SK-N-SH treated with all-trans-retinoic acid at 6 μM for 48 hours (cell line): Measurements from ENCODE around the gene ZNF573.

Experiments
- ATAC-seq: fragments of 200-7000 bp; cut with Tn5 transposase; 3 replicates; pipeline ENCODE4 v1.9.1; 2020; ENCODE audit warnings: mild to moderate bottlenecking, moderate library complexity
- ARNTL ChIP-seq: fragments of 450-650 bp; formaldehyde crosslinking; IDR thresholded peaks from 2 replicates; pipeline ENCODE4 v1.5.0; 2020; ENCODE audit warnings: low read depth, mild to moderate bottlenecking, moderate library complexity, borderline replicate concordance
- BACH2 ChIP-seq: fragments of 250-450 bp; sonication (Bioruptor Pico); IDR thresholded peaks from 2 replicates; pipeline ENCODE4 v1.9.0; 2021; ENCODE audit warnings: mild to moderate bottlenecking, borderline replicate concordance
- CSDC2 ChIP-seq: fragments of 250-450 bp; sonication (Bioruptor Pico); IDR thresholded peaks from 2 replicates; pipeline ENCODE4 v1.5.0; 2020; ENCODE audit warnings: mild to moderate bottlenecking, moderate library complexity
- ESRRG ChIP-seq: fragments of 250-450 bp; sonication (Bioruptor Pico); IDR thresholded peaks from 2 replicates; pipeline ENCODE4 v1.6.1; 2021; ENCODE audit warnings: mild to moderate bottlenecking
- GLIS3 ChIP-seq: fragments of 250-450 bp; sonication (Bioruptor Pico); IDR thresholded peaks from 2 replicates; pipeline ENCODE4 v1.5.0; 2020; ENCODE audit warnings: mild to moderate bottlenecking, moderate library complexity
- ISL1 ChIP-seq: fragments of 250-450 bp; sonication (Bioruptor Pico); IDR thresholded peaks from 2 replicates; pipeline ENCODE4 v2.1.2; 2022; ENCODE audit warnings: mild to moderate bottlenecking, moderate library complexity
- OSR1 ChIP-seq: fragments of 250-450 bp; sonication (Bioruptor Pico); IDR thresholded peaks from 2 replicates; pipeline ENCODE4 v1.8.0; 2022; ENCODE audit warnings: moderate library complexity, mild to moderate bottlenecking, inconsistent platforms
- PPARA ChIP-seq: fragments of 250-450 bp; sonication (Bioruptor Pico); IDR thresholded peaks from 2 replicates; pipeline ENCODE4 v1.5.0; 2020; ENCODE audit warnings: mild to moderate bottlenecking, borderline replicate concordance
- RARB ChIP-seq: fragments of 250-450 bp; sonication (Bioruptor Pico); IDR thresholded peaks from 2 replicates; pipeline ENCODE4 v1.8.0; 2021; ENCODE audit warnings: mild to moderate bottlenecking, moderate library complexity
- SNAI2 ChIP-seq: fragments of 250-450 bp; sonication (Bioruptor Pico); IDR thresholded peaks from 2 replicates; pipeline ENCODE4 v1.5.0; 2020; ENCODE audit warnings: mild to moderate bottlenecking, moderate library complexity
- TCF4 ChIP-seq: fragments of 250-450 bp; sonication (Bioruptor Pico); IDR thresholded peaks from 2 replicates; pipeline ENCODE4 v1.8.0; 2021; ENCODE audit warnings: mild to moderate bottlenecking, moderate library complexity, borderline replicate concordance
- TOX ChIP-seq: fragments of 250-450 bp; sonication (Bioruptor Pico); IDR thresholded peaks from 2 replicates; pipeline ENCODE4 v1.8.0; 2021; ENCODE audit warnings: mild to moderate bottlenecking, moderate library complexity, borderline replicate concordance
- ZC3H10 ChIP-seq: fragments of 250-450 bp; sonication (Bioruptor Pico); IDR thresholded peaks from 2 replicates; pipeline ENCODE4 v1.5.1; 2021; ENCODE audit warnings: mild to moderate bottlenecking, moderate library complexity
- ZFP3 ChIP-seq: fragments of 250-450 bp; sonication (Bioruptor Pico); IDR thresholded peaks from 2 replicates; pipeline ENCODE4 v1.5.0; 2020; ENCODE audit warnings: mild to moderate bottlenecking, moderate library complexity
- ZFP30 ChIP-seq: fragments of 450-650 bp; formaldehyde crosslinking; IDR thresholded peaks from 2 replicates; pipeline ENCODE4 v1.5.0; 2022; ENCODE audit warnings: mild to moderate bottlenecking, moderate library complexity
- ZNF70 ChIP-seq: fragments of 450-650 bp; formaldehyde crosslinking; IDR thresholded peaks from 2 replicates; pipeline ENCODE4 v1.5.0; 2020; ENCODE audit warnings: mild to moderate bottlenecking, moderate library complexity
- ZNF8 ChIP-seq: fragments of 450-650 bp; formaldehyde crosslinking; IDR thresholded peaks from 2 replicates; pipeline ENCODE4 v1.5.0; 2020; ENCODE audit warnings: mild to moderate bottlenecking, moderate library complexity
- TF ChIP-seq, protein P1 (sequence below): fragments of 250-450 bp; sonication (Bioruptor Pico); IDR thresholded peaks from 2 replicates; pipeline ENCODE4 v1.5.1; 2021; ENCODE audit warnings: mild to moderate bottlenecking, moderate library complexity
- TF ChIP-seq, protein P2 (sequence below): fragments of 250-450 bp; sonication (Bioruptor Pico); IDR thresholded peaks from 2 replicates; pipeline ENCODE4 v1.5.1; 2020; ENCODE audit warnings: low read depth, mild to moderate bottlenecking, moderate library complexity
- TF ChIP-seq, protein P3 (sequence below): fragments of 250-450 bp; sonication (Bioruptor Pico); IDR thresholded peaks from 2 replicates; pipeline ENCODE4 v1.8.0; 2020; ENCODE audit warnings: mild to moderate bottlenecking, moderate library complexity, borderline replicate concordance
- TF ChIP-seq, protein P4 (sequence below): fragments of 250-450 bp; sonication (Bioruptor Pico); IDR thresholded peaks from 2 replicates; pipeline ENCODE4 v1.5.0; 2020; ENCODE audit warnings: mild to moderate bottlenecking, moderate library complexity

The ZNF573 gene

DNA sequence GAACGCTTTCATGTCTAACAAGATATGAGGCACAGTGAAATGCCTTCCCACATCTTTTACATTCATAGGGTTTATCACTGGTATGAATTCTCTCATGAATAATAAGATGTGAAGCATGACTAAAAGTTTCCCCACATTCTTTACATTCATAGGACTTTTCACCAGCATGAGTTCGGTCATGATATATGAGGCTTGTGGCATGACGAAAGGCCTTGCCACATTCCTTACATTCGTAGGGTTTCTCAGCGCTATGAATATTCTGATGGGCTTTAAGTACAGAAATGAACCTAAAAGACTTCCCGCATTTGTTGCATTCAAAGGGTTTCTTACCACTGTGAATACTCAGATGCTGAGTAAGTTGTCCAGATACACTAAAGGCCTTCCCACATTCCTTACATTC is 81.2 kb downstream of the ZNF573 start:
- TF ChIP-seq, protein P1, sequence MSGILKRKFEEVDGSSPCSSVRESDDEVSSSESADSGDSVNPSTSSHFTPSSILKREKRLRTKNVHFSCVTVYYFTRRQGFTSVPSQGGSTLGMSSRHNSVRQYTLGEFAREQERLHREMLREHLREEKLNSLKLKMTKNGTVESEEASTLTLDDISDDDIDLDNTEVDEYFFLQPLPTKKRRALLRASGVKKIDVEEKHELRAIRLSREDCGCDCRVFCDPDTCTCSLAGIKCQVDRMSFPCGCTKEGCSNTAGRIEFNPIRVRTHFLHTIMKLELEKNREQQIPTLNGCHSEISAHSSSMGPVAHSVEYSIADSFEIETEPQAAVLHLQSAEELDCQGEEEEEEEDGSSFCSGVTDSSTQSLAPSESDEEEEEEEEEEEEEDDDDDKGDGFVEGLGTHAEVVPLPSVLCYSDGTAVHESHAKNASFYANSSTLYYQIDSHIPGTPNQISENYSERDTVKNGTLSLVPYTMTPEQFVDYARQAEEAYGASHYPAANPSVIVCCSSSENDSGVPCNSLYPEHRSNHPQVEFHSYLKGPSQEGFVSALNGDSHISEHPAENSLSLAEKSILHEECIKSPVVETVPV (CRISPR knock-in tag): no peak
- TF ChIP-seq, protein P2, sequence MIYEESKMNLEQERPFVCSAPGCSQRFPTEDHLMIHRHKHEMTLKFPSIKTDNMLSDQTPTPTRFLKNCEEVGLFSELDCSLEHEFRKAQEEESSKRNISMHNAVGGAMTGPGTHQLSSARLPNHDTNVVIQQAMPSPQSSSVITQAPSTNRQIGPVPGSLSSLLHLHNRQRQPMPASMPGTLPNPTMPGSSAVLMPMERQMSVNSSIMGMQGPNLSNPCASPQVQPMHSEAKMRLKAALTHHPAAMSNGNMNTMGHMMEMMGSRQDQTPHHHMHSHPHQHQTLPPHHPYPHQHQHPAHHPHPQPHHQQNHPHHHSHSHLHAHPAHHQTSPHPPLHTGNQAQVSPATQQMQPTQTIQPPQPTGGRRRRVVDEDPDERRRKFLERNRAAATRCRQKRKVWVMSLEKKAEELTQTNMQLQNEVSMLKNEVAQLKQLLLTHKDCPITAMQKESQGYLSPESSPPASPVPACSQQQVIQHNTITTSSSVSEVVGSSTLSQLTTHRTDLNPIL (CRISPR knock-in tag): no peak
- TF ChIP-seq OSR1 (CRISPR knock-in tag) (no peak), ZNF70 (CRISPR knock-in tag) (no peak), TOX (CRISPR knock-in tag) (no peak), BACH2 (CRISPR knock-in tag) (no peak), ISL1 (CRISPR knock-in tag) (no peak), ESRRG (CRISPR knock-in tag) (no peak), ARNTL (CRISPR knock-in tag) (no peak), ZC3H10 (CRISPR knock-in tag) (no peak), ZFP3 (no peak), SNAI2 (CRISPR knock-in tag) (no peak), ZNF8 (no peak), GLIS3 (no peak), CSDC2 (CRISPR knock-in tag) (no peak), TCF4 (no peak), RARB (CRISPR knock-in tag) (no peak), PPARA (no peak)
- TF ChIP-seq, protein P3, sequence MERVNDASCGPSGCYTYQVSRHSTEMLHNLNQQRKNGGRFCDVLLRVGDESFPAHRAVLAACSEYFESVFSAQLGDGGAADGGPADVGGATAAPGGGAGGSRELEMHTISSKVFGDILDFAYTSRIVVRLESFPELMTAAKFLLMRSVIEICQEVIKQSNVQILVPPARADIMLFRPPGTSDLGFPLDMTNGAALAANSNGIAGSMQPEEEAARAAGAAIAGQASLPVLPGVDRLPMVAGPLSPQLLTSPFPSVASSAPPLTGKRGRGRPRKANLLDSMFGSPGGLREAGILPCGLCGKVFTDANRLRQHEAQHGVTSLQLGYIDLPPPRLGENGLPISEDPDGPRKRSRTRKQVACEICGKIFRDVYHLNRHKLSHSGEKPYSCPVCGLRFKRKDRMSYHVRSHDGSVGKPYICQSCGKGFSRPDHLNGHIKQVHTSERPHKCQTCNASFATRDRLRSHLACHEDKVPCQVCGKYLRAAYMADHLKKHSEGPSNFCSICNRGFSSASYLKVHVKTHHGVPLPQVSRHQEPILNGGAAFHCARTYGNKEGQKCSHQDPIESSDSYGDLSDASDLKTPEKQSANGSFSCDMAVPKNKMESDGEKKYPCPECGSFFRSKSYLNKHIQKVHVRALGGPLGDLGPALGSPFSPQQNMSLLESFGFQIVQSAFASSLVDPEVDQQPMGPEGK: no peak
- TF ChIP-seq, protein P4, sequence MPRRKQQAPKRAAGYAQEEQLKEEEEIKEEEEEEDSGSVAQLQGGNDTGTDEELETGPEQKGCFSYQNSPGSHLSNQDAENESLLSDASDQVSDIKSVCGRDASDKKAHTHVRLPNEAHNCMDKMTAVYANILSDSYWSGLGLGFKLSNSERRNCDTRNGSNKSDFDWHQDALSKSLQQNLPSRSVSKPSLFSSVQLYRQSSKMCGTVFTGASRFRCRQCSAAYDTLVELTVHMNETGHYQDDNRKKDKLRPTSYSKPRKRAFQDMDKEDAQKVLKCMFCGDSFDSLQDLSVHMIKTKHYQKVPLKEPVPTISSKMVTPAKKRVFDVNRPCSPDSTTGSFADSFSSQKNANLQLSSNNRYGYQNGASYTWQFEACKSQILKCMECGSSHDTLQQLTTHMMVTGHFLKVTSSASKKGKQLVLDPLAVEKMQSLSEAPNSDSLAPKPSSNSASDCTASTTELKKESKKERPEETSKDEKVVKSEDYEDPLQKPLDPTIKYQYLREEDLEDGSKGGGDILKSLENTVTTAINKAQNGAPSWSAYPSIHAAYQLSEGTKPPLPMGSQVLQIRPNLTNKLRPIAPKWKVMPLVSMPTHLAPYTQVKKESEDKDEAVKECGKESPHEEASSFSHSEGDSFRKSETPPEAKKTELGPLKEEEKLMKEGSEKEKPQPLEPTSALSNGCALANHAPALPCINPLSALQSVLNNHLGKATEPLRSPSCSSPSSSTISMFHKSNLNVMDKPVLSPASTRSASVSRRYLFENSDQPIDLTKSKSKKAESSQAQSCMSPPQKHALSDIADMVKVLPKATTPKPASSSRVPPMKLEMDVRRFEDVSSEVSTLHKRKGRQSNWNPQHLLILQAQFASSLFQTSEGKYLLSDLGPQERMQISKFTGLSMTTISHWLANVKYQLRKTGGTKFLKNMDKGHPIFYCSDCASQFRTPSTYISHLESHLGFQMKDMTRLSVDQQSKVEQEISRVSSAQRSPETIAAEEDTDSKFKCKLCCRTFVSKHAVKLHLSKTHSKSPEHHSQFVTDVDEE (CRISPR knock-in tag): no peak
- ATAC-seq: no peak

DNA sequence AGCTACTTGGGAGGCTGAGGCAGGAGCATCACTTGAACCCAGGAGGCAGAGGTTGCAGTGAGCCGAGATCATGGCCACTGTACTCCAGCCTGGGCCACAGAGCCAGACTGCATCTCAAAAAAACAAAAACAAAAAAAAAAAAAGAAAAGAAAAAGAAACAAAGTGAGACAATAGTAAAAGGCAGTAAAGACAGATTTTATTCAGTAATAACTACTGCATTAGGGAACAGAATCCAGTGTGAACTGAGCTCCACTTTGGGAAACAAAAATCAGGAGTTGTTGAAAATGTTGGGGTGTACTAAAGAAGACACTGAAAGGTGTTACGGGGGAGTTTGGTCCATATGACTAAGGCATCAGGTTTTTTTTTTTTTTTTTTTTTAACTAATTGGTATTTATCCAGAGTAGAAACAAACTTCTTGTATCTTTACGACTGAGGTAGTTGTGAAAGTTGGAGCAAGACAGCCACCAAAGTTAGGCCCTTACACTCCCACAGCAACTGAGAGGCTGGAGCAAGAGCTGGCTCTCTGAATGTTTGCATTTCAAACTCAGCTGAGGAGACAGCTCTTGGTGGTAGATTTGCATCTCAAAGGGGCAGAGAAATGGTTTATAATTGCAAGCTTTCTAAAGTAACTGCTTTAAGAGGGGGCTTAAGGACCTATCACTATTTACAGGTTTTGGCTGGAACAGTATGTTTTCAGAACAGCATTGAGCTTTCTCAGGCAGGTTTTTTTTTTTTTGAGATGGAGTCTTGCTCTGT is 84.1 kb downstream of the ZNF573 start:
- no peak for ATAC-seq
- TF ChIP-seq BACH2 (CRISPR knock-in tag) (no peak), ZC3H10 (CRISPR knock-in tag) (no peak), ARNTL (CRISPR knock-in tag) (no peak), ZFP30 (no peak), GLIS3 (no peak), RARB (CRISPR knock-in tag) (no peak), PPARA (no peak), TOX (CRISPR knock-in tag) (no peak), ISL1 (CRISPR knock-in tag) (no peak), ZNF8 (no peak), TCF4 (no peak)
- TF ChIP-seq, protein P1 (CRISPR knock-in tag): no peak
